Spleen (tissue), 7 donors: ENCODE results near the gene SEC24B.

Experiments used
- CTCF ChIP-seq, 11 experiments: fragments of 200-600 bp in 7 of 11; fragments of 450-650 bp in 4 of 11; sonication (generic) in 4 of 11; IDR thresholded peaks in 8 of 11; conservative IDR thresholded peaks in 3 of 11; 1 replicate in 7 of 11; 2 replicates in 4 of 11; pipeline versions ENCODE4 v1.4.0 to v1.8.0; 2016 to 2021; ENCODE audit warnings: antibody characterized with exemption in 11 of 11, inconsistent platforms in 4 of 11, mild to moderate bottlenecking in 1 of 11
- POLR2AphosphoS5 ChIP-seq, 3 donors: sonication (generic); formaldehyde crosslinking; IDR thresholded peaks; one replicate each; pipeline ENCODE4 v1.5.1; 2017; ENCODE audit warnings: antibody characterized with exemption in 3 of 3
- donor health status: DM: no; HTN: no; CAD: no; lungs with moderate emphysema.
- donor health status: DM: no; HTN: no; CAD: no.
- donor health status: DM: no; HTN: no; CAD: no.

- no peak for TF ChIP-seq POLR2AphosphoS5 (IDR thresholded peaks at IDR 0.05)
- no peak for TF ChIP-seq CTCF (IDR thresholded peaks at IDR 0.05 in 8 of 11, conservative IDR thresholded peaks at IDR 0.05 in 3 of 11)
These were observed 65.9 kb downstream of the SEC24B start for GRCh38 chr4:109499513-109499912.
